ENCODE data around the gene LKAAEAR1.

The LKAAEAR1 gene

DNA sequence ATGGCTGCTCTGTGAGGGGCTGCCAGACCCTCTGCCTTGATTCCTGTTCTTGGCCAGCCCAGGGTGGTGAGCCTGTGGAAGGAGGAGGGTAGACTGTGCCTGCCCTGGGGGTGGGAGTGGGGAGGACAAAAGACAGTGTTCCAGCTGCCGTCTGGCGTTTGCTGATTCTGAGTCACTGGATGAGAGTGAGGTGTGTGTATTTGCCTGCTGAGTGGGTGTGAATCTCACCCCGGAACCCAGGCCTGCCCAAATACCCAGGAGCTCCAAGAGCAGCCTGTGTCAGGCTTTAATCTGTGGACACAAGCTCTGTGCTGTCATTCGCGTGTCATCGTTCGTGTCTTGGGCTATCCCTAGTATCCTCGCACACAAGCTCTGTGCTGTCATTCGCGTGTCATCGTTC is 2.6 kb upstream of the LKAAEAR1 start:
- no peaks in the 10 kb centered on the region for H3K36me3 ChIP-seq (ENCODE audit: insufficient read depth, low read length)
- TF ChIP-seq POLR2AphosphoS5 (IDR thresholded peaks at IDR 0.05; ENCODE audit: borderline replicate concordance, low read depth, low read length) = no peak
- TF ChIP-seq EZH2 (IDR thresholded peaks at IDR 0.05) = no peak
- no peak for TF ChIP-seq FOXP2 (optimal IDR thresholded peaks at IDR 0.05; ENCODE audit: control extremely low read depth, extremely low read length, insufficient read depth)
- no peak overlapping the region for H3K4me3 ChIP-seq
- H3K9me3 ChIP-seq (ENCODE audit: low read depth, low read length) = no peaks in the 10 kb centered on the region
- H3K27ac ChIP-seq = no peak overlapping the region
- no peak for DNase-seq (ENCODE audit: low read depth, low spot score)
- H3K9ac ChIP-seq (ENCODE audit: insufficient read length) = no peak overlapping the region

DNA sequence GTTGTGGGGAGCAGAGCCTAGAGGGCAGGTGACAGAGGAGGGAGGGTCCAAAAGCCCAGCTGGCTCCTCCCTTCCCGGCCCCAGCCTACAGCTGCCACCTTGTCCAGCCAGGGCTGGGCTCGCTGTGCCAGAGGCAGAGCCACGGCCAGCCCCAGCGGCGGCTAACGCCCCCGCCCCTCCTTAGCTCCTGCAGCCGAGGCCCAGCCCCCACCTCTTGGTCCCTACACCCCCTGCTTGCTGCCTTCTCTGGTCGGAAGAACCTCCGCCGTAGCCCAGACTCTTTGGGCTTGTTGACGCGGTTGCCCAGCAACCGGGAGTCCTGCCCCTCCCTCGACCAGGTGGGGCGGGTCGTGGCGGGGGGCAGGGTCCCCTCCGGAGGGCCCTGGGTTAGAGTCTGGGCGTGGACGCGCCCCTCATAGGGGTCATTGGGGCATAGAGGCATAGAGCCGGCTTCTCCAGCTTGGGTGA is 521 bp upstream of the LKAAEAR1 start:
- Histone ChIP-seq H3K4me3 (peak overlapping the region; percentile 82; the same call in 1 of the 2 replicates), H3K27ac (no peak overlapping the region), H3K36me3 (ENCODE audit: insufficient read depth, low read length) (no peaks in the 10 kb centered on the region), H3K9me3 (ENCODE audit: low read depth, low read length) (no peaks in the 10 kb centered on the region), H3K9ac (ENCODE audit: insufficient read length) (no peak overlapping the region)
- TF ChIP-seq POLR2AphosphoS5 (IDR thresholded peaks at IDR 0.05; ENCODE audit: borderline replicate concordance, low read depth, low read length) (no peak), EZH2 (IDR thresholded peaks at IDR 0.05) (no peak), FOXP2 (optimal IDR thresholded peaks at IDR 0.05; ENCODE audit: control extremely low read depth, extremely low read length, insufficient read depth) (no peak)
- DNase-seq (ENCODE audit: low read depth, low spot score) = no peak

DNA sequence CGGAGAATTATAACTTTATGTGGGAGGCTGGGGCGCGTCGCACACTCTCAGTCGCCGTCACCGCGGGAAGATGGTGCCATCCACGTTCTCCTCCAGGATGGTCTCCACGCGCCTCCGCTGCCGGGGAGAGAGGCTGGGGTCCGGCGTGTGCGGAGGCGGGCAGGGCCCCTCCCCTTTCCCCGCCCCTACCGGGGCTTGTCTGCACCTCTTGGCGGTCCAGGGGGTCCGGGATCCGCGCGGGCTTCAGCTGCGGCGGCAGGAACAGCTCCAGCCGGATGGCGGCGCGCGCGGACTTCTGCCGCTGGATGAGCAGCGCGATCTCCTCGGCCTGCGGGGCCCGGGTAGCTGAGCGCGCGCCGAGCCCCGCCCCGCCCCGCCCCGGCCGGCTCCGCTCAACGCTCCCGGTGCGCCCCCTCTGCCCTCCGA is 807 bp downstream of the LKAAEAR1 start:
- peak overlapping the region; percentile 82 for H3K4me3 ChIP-seq
- H3K36me3 ChIP-seq (ENCODE audit: insufficient read depth, low read length) = no peaks in the 10 kb centered on the region
- no peak for TF ChIP-seq FOXP2 (optimal IDR thresholded peaks at IDR 0.05; ENCODE audit: control extremely low read depth, extremely low read length, insufficient read depth)
- TF ChIP-seq POLR2AphosphoS5 (IDR thresholded peaks at IDR 0.05; ENCODE audit: borderline replicate concordance, low read depth, low read length) = no peak
- no peak for TF ChIP-seq EZH2 (IDR thresholded peaks at IDR 0.05)
- H3K27ac ChIP-seq = no peak overlapping the region
- no peak for DNase-seq (ENCODE audit: low read depth, low spot score)
- no peaks in the 10 kb centered on the region for H3K9me3 ChIP-seq (ENCODE audit: low read depth, low read length)
- no peak overlapping the region for H3K9ac ChIP-seq (ENCODE audit: insufficient read length)

DNA sequence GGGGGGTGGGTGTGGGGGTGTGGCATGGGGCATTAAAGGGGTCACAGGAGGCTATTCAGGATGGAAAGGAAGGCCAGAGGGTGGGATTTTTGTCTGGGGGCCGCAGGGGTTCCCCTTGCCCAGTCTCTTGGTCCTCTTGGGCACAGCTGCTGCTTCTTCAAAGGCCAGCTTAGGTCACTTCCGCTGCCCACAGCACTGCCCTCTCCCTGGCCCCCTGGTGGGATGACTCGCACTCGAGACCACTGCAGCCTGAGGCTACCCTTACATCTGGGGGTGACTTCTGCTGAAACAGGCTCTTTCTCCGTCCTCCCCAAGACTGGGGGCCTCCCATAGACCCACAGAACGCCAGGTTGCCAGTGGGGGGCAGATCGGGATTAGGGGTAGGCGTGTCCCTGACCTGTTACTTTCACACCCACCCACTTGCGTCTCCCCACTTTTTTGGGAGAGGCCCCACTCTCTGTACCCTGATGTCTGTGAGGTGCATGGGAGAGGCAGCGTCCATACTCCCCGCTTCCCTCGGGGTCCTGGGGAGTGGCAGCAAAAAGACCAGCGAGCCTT is 1.3 kb downstream of the LKAAEAR1 start:
- no peak overlapping the region for H3K9ac ChIP-seq (ENCODE audit: insufficient read length)
- DNase-seq (ENCODE audit: low read depth, low spot score) = no peak
- H3K9me3 ChIP-seq (ENCODE audit: low read depth, low read length) = no peaks in the 10 kb centered on the region
- peak overlapping the region; percentile 82 for H3K4me3 ChIP-seq
- H3K36me3 ChIP-seq (ENCODE audit: insufficient read depth, low read length) = no peaks in the 10 kb centered on the region
- TF ChIP-seq EZH2 (IDR thresholded peaks at IDR 0.05) = no peak
- no peak overlapping the region for H3K27ac ChIP-seq

DNA sequence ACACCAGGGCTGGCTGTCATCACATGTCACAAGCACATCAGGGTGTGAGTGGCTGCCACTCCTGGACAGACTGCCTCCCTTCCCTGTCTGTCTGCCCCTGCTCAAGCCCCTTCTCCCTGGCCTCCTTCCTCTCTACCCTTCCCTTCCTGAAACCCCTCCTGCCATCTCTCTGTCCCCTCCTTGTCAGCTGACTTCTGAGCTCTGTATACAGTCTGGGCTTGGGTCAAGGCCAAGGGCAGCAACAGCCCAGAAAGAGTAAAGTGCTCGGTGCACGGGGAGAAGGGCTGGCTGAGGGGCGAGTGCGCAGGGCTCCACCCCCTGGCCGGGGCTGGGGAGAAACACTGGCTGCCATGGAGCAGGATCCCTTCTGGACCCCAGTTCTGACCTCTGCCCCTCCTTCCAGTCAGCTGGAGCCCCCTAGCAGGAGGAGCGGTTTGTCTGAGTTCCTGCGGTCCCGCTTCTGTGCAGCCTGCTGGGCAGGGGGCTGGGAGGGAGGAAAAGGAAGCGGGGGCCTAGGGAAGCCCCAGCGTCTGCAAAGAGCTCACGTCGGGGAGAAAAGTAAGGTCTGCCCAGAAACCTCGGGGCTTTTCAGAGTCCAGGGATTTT is 2.0 kb downstream of the LKAAEAR1 start:
- Histone ChIP-seq H3K9ac (ENCODE audit: insufficient read length) (no peak overlapping the region), H3K36me3 (ENCODE audit: insufficient read depth, low read length) (no peaks in the 10 kb centered on the region), H3K4me3 (no peak overlapping the region), H3K27ac (no peak overlapping the region), H3K9me3 (ENCODE audit: low read depth, low read length) (no peaks in the 10 kb centered on the region)
- no peak for TF ChIP-seq EZH2 (IDR thresholded peaks at IDR 0.05)
- TF ChIP-seq FOXP2 (optimal IDR thresholded peaks at IDR 0.05; ENCODE audit: control extremely low read depth, extremely low read length, insufficient read depth) = no peak
- no peak for TF ChIP-seq POLR2AphosphoS5 (IDR thresholded peaks at IDR 0.05; ENCODE audit: borderline replicate concordance, low read depth, low read length)
- no peak for DNase-seq (ENCODE audit: low read depth, low spot score)

DNA sequence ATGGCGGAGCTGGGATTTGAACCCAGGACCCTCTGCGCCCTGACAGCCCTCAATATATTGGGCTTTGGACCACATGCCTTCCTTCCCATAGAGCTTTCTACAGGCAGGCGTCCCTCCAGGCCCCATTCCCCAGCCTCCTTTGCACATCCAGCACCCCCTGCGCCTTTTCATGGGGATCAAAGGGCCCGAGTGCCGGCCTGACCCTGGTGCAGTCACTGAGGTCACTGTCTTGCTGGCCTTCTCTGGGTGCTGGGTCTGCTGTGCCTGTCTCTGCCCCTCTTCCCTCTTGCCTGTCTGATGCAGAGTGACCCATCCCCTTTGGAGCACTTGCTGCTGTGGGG is 2.6 kb downstream of the LKAAEAR1 start:
- no peak overlapping the region for H3K4me3 ChIP-seq
- no peak overlapping the region for H3K9ac ChIP-seq (ENCODE audit: insufficient read length)
- DNase-seq (ENCODE audit: low read depth, low spot score) = no peak
- H3K36me3 ChIP-seq (ENCODE audit: insufficient read depth, low read length) = no peaks in the 10 kb centered on the region
- TF ChIP-seq POLR2AphosphoS5 (IDR thresholded peaks at IDR 0.05; ENCODE audit: borderline replicate concordance, low read depth, low read length) (no peak), EZH2 (IDR thresholded peaks at IDR 0.05) (no peak)
- H3K9me3 ChIP-seq (ENCODE audit: low read depth, low read length) = no peaks in the 10 kb centered on the region
- no peak overlapping the region for H3K27ac ChIP-seq

DNA sequence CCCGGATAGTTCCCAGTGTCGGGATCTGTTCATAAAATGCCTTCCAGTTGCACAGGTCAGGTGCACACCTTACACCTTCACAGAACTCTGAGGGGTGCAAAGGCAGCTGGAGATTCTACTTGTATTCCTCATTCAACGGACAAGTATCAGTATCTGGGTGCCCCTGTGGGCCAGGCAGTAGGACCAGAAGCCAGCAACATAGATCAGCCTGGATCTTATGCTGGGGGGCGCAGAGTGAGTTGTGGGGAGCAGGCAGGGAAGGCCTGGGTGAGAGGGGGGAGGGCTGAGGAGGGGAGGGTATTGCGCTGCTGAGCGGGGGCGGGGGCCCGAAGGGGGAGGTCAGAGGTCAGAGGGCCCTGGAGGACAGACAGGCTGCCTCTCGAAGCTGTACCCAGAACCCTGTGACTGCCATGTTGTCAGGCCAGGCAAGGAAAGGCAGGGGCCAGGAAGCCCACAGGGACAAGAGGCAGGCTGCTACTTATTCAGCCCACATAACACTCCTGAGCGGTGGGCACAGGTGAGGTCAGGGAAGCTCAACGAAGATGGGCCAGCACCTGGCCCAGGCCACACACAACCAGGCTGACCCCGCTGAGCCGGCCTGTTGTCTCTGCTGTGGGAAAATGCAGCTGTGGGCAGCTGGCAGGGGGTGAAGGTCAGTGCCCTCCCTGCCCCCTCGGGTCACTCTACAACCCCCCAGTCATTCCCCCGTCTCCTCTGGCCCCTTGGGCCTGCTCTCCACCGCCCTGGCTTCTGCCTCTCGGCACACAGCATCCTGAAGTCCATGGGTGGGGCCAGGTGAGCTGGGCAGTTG is 3.2 kb downstream of the LKAAEAR1 start:
- TF ChIP-seq FOXP2 (optimal IDR thresholded peaks at IDR 0.05; ENCODE audit: control extremely low read depth, extremely low read length, insufficient read depth) (no peak), EZH2 (IDR thresholded peaks at IDR 0.05) (no peak), POLR2AphosphoS5 (IDR thresholded peaks at IDR 0.05; ENCODE audit: borderline replicate concordance, low read depth, low read length) (no peak)
- H3K4me3 ChIP-seq = no peak overlapping the region
- no peak overlapping the region for H3K27ac ChIP-seq
- H3K36me3 ChIP-seq (ENCODE audit: insufficient read depth, low read length) = no peaks in the 10 kb centered on the region
- DNase-seq (ENCODE audit: low read depth, low spot score) = no peak
- no peak overlapping the region for H3K9ac ChIP-seq (ENCODE audit: insufficient read length)
- no peaks in the 10 kb centered on the region for H3K9me3 ChIP-seq (ENCODE audit: low read depth, low read length)

DNA sequence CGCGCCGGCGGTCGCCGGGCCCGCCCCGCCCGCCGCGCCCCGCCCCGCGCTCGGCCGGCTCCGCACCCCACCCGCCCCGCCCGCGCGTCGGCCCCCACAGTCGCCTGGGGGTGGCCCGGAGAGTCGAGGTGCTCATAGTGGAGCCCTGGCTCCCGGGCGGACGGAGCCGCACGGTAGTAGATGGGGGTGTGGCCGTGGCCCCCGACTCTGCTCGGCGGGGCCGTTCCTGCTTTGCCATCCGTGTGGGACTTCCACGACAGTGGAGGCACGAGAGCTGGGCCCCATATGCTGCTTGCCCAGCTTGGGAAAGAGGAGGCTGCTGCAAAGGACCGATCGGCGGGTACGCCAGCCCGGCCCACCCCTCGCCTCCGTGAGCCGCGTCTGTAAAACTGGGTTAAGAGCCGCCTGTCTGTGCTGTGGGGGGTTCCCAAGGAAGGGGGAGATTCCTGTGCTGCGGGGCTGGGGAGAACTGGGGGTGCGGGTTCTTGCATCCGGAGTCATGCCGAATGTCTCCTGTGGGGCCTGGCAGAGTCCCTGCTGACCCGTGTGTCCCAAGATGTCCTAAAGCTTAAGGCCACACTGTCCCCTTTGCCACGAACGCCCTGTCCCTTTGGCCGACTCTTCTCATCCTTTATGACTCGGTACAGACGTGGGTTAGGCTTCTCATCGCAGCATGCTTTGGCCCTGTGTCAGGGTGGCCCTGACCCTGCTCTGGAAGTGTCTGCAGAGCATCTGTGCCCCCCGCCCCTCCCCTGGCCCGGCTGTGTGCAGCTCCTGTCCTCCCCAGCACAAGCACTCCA is 4.0 kb downstream of the LKAAEAR1 start, which contains the start of gene OPRL1:
Gene OPRL1 (plus strand): TSS at position 70 of the 800 bp plus-strand sequence. CDS start 12,639 bp downstream, outside the sequence.
- TF ChIP-seq FOXP2 (optimal IDR thresholded peaks at IDR 0.05; ENCODE audit: control extremely low read depth, extremely low read length, insufficient read depth) = no peak
- TF ChIP-seq POLR2AphosphoS5 (IDR thresholded peaks at IDR 0.05; ENCODE audit: borderline replicate concordance, low read depth, low read length) = no peak
- TF ChIP-seq EZH2 (IDR thresholded peaks at IDR 0.05) = no peak
- H3K27ac ChIP-seq = no peak within 1 kb of the TSS
- peak within 1 kb of the TSS; percentile 85 for H3K9ac ChIP-seq (ENCODE audit: insufficient read length)

More for the DNA sequence above, 4.0 kb downstream of the LKAAEAR1 start, which contains the start of gene OPRL1:
- no peaks in the 10 kb centered on the region for H3K36me3 ChIP-seq (ENCODE audit: insufficient read depth, low read length)
- H3K4me3 ChIP-seq = peak within 1 kb of the TSS; percentile 91
- no peaks in the 10 kb centered on the region for H3K9me3 ChIP-seq (ENCODE audit: low read depth, low read length)
- DNase-seq (ENCODE audit: low read depth, low spot score) = no peak
